DOHH2 (cell line): ENCODE results near the gene CAV1.
A peak's percentile ranks its signal among the peaks of the same experiment; 100 is the strongest.

Source experiments
- H3F3A ChIP-seq: fragments of 200-600 bp; sonication (generic), shearing (Covaris generic); 2 replicates; pipeline ENCODE4 v1.6.0; 2016; ENCODE audit warnings: antibody characterized with exemption, mild to moderate bottlenecking; ENCODE audit not compliant: control insufficient read depth, insufficient read depth
- H3K27ac ChIP-seq: fragments of 200-600 bp; sonication (generic); 2 replicates; pipeline ENCODE4 v1.5.1; 2014; ENCODE audit warnings: low read depth, mild to moderate bottlenecking, low read length, moderate library complexity
- H3K27me3 ChIP-seq: fragments of 200-600 bp; sonication (generic); 2 replicates; pipeline ENCODE4 v1.6.1; 2014; ENCODE audit warnings: mild to moderate bottlenecking, low read length, mixed read lengths; ENCODE audit not compliant: control insufficient read depth
- H3K36me3 ChIP-seq: fragments of 200-600 bp; sonication (generic); 2 replicates; pipeline ENCODE4 v1.6.1; 2014; ENCODE audit warnings: mild to moderate bottlenecking, low read length, moderate library complexity, mixed read lengths; ENCODE audit not compliant: control insufficient read depth
- H3K4me1 ChIP-seq: fragments of 200-600 bp; sonication (generic); 2 replicates; pipeline ENCODE4 v1.6.1; 2014; ENCODE audit warnings: mild to moderate bottlenecking, low read length, mixed read lengths; ENCODE audit not compliant: control insufficient read depth
- H3K4me2 ChIP-seq: fragments of 200-600 bp; sonication (generic); 2 replicates; pipeline ENCODE4 v1.6.0; 2014; ENCODE audit warnings: mild to moderate bottlenecking, low read length, moderate library complexity
- H3K4me3 ChIP-seq: fragments of 200-600 bp; sonication (generic); 2 replicates; pipeline ENCODE4 v1.5.1; 2014; ENCODE audit warnings: mild to moderate bottlenecking, low read length, mixed read lengths
- H3K79me2 ChIP-seq: fragments of 200-600 bp; sonication (generic); 2 replicates; pipeline ENCODE4 v1.6.1; 2014; ENCODE audit warnings: mild to moderate bottlenecking, low read length, mixed read lengths; ENCODE audit not compliant: control insufficient read depth
- H3K9me2 ChIP-seq: fragments of 200-600 bp; sonication (generic); replicated peaks from 2 replicates; pipeline ENCODE4 v1.6.1; 2014; ENCODE audit warnings: mild to moderate bottlenecking, low read length, mixed read lengths; ENCODE audit not compliant: control insufficient read depth
- H3K9me3 ChIP-seq: fragments of 200-600 bp; sonication (generic); 2 replicates; pipeline ENCODE4 v1.6.1; 2014; ENCODE audit warnings: antibody characterized with exemption, low read length, mixed read lengths; ENCODE audit not compliant: control insufficient read depth, insufficient read depth
- H4K20me1 ChIP-seq: fragments of 200-600 bp; sonication (generic); 2 replicates; pipeline ENCODE4 v1.6.0; 2014; ENCODE audit warnings: low read depth, mild to moderate bottlenecking, antibody characterized with exemption, low read length, moderate library complexity; ENCODE audit not compliant: control insufficient read depth, insufficient read depth
- EZH2phosphoT487 ChIP-seq: fragments of 200-600 bp; sonication (generic); IDR thresholded peaks from 2 replicates; pipeline ENCODE4 v1.6.1; 2017; ENCODE audit warnings: borderline replicate concordance, mild to moderate bottlenecking, antibody characterized with exemption, low read length, moderate library complexity, mixed read lengths
- TF ChIP-seq, protein P1 (sequence below): fragments of 200-600 bp; sonication (generic); IDR thresholded peaks from one replicate; pipeline ENCODE4 v1.5.1; 2014; ENCODE audit warnings: antibody characterized with exemption, mild to moderate bottlenecking, low read depth, low read length; ENCODE audit not compliant: poor library complexity, severe bottlenecking

The CAV1 gene

DNA sequence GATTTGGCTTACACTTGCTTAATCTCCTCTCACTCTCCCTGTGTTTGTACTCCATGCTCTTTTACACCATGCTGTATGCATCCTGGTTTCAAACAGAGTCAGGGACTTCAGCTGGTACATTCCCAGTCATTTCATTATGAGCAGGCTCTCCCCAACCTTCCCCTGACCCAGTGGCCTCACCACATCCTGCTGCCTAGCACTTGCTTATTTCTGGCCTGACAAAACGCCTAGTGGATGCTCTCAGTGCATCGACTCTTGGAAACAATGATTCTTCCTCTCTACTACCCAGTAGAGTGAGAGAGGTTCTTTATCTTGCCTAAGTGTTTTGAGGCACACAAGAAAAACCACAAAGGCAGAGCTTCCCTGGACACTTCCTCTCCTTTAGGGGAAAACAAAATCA, 63.4 kb downstream of the CAV1 start:
- no peak overlapping the region for H3K4me2 ChIP-seq

DNA sequence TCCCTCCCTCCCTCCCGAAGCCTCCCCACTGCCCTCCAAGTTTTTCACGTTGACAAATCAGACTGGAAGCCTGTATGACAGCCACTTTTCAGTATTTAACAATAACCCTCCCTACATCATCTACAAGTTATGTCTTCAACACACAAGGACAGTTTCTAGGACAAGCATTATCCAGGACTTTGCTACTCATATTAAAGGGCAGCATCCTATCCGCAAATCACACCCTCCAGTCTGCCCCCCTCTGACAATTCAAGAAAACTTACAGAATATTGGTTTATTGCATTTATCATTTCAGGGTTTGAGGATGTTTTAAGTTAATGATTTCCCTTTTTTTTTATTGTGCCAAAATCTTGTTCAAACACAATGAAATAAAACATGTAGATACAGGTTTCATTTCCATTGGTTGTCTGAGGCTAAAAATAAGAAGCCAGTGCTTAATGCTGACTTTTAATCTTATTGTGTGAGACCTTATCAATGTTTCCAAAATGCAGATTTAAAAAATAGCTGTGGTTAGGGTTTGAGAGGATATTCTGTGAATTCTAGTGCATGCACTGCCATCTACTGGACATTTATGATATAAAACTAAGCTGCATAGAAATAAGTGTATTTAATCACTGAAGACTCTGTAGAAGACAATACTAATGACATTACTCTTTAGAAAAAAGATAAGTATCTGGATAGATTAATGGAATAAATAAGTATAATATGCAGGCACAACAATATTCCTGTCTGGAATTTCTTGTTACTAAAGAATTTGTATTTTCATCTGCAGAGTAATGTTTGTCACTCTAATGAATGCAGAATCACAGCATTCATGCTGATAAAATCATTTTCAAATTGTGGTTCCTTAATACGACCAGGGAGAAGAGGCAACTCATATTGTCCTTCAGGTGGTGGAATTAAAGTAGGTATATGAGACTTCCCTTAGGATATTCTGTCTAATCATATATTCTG, 64.1 kb downstream of the CAV1 start:
- Histone ChIP-seq H3K36me3 (no peaks in the 10 kb centered on the region), H3K4me1 (no peaks in the 10 kb centered on the region), H3K27me3 (peaks cover 24% of the 10 kb centered on the region), H3K79me2 (no peaks in the 10 kb centered on the region), H3F3A (no peaks in the 10 kb centered on the region), H3K4me3 (no peak overlapping the region), H4K20me1 (no peaks in the 10 kb centered on the region), H3K4me2 (no peak overlapping the region), H3K9me3 (no peaks in the 10 kb centered on the region), H3K9me2 (no peaks in the 10 kb centered on the region), H3K27ac (no peak overlapping the region)
- TF ChIP-seq EZH2phosphoT487: no peak
- TF ChIP-seq, protein P1, sequence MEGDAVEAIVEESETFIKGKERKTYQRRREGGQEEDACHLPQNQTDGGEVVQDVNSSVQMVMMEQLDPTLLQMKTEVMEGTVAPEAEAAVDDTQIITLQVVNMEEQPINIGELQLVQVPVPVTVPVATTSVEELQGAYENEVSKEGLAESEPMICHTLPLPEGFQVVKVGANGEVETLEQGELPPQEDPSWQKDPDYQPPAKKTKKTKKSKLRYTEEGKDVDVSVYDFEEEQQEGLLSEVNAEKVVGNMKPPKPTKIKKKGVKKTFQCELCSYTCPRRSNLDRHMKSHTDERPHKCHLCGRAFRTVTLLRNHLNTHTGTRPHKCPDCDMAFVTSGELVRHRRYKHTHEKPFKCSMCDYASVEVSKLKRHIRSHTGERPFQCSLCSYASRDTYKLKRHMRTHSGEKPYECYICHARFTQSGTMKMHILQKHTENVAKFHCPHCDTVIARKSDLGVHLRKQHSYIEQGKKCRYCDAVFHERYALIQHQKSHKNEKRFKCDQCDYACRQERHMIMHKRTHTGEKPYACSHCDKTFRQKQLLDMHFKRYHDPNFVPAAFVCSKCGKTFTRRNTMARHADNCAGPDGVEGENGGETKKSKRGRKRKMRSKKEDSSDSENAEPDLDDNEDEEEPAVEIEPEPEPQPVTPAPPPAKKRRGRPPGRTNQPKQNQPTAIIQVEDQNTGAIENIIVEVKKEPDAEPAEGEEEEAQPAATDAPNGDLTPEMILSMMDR: peak; percentile 73

More for the DNA sequence above, 63.4 kb downstream of the CAV1 start:
- Histone ChIP-seq H3K27ac (no peak overlapping the region), H3K79me2 (no peaks in the 10 kb centered on the region), H3K27me3 (peaks cover 20% of the 10 kb centered on the region), H3K4me1 (no peaks in the 10 kb centered on the region), H3F3A (no peaks in the 10 kb centered on the region), H4K20me1 (no peaks in the 10 kb centered on the region), H3K9me3 (no peaks in the 10 kb centered on the region), H3K4me3 (no peak overlapping the region), H3K36me3 (no peaks in the 10 kb centered on the region), H3K9me2 (no peaks in the 10 kb centered on the region)
- TF ChIP-seq, protein P1: no peak
- no peak for TF ChIP-seq EZH2phosphoT487

DNA sequence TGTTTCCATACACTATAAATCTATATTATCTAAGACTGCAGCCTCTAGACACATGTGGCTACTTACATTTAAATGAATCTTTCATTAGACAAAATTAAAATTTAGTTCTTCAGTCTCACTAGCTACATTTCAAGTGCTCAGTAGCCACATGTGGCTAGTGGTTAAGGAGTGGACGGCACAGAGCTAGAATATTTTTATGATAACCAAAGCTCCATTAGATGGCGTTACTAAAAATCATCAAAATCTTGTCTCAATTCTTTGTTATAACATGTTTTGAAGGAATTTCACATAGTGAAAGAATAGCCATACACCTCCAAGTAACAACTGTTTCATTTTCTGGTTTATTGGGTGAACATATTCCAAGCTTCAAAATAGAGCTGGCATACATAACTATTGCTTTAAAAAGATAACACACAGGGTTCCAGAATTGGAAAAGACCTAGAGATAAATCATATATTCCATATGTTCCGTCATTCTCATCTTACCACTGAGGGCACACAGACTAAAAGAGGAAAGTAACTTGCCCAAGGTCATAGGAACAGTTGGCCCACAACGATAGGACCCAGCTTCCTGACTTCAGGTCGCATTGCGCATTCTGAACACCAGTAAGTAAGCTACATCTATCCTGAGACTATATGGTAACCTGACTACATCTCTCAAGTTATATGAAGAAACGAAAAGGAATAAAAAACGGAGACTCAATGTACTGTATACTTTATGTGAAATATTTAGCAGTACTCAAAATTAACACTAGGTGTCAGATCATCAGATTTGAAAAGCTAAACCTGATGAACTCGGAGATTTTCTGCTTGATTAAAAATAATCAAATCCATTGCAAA, 66.6 kb downstream of the CAV1 start:
- Histone ChIP-seq H3K79me2 (no peaks in the 10 kb centered on the region), H4K20me1 (no peaks in the 10 kb centered on the region), H3K27ac (no peak overlapping the region), H3K9me2 (no peaks in the 10 kb centered on the region), H3K27me3 (peaks cover 26% of the 10 kb centered on the region), H3K9me3 (no peaks in the 10 kb centered on the region), H3K4me3 (no peak overlapping the region), H3K36me3 (no peaks in the 10 kb centered on the region), H3K4me1 (no peaks in the 10 kb centered on the region), H3F3A (no peaks in the 10 kb centered on the region), H3K4me2 (no peak overlapping the region)
- TF ChIP-seq, protein P1: peak; percentile 76
- TF ChIP-seq EZH2phosphoT487: no peak
